ENCODE data around the gene ACOX3. TPM values are rescaled to one million over a fixed set of nuclear protein-coding genes. Genes with fewer than 3 reads are reported as not detected.

The ACOX3 gene
- total and polyA plus RNA-seq, 9 of the 15 experiments (the other 6 are each of a cell fraction or from before 2014, with no cell fraction given): 0.68 to 7.3 (median 3.7) TPM

DNA sequence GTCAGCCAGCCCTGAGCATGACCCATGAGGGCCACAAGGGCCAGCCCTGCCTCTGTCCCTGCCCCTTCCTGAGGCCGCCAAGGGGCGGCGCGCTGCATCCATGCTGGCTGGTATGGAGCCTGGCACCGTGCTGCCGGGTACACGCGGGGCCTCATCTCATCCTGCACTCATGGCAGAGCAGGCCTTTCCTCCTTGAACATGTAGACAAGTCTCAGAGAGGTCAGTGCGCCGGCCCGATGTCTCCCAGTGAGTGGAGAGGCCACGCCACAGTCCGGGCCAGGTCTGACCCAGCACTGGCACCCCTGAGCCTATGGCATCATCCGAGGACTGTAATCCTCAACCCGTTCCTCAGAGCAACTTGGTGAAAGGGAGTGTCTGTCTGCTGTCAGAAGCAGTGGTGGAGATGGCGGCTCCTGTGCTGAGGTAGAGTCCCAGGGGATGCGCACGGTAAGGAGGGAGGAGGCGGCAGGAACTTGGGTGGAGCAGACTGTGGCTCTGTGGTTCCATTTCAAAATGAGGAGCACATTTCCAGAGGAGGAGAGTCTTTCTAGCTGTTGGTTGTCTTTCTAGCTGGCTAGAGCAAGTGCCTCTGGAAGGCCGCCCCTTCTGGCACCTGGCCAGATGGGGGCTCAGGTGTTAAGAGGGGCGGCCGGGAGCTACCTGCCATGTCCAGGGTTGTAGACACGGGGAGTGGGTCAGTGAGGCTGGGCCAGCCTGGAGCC is 32.8 kb upstream of the ACOX3 start:
- Histone ChIP-seq H4K20me1 (replicated peaks; ENCODE audit: control insufficient read depth, insufficient read depth, low read length) (0 out of 2 replicates have a peak, but pooled peaks cover 3% of the 10 kb centered on the region), H3K27me3 (ENCODE audit: control insufficient read depth in 2 of 2, insufficient read depth in 2 of 2, low read length in 2 of 2) (no peaks in the 10 kb centered on the region), H3K27ac (ENCODE audit: extremely low read depth, low read depth, low read length) (no peak overlapping the region), H3K4me2 (ENCODE audit: insufficient read depth, low read length) (no peak overlapping the region), H3K79me2 (ENCODE audit: control insufficient read depth, insufficient read depth, low read length) (no peaks in the 10 kb centered on the region), H2AFZ (ENCODE audit: low read depth, low read length) (no peak overlapping the region), H3K36me3 (ENCODE audit: control insufficient read depth, insufficient read depth, low read length) (peaks cover 45% of the 10 kb centered on the region; the same call in 1 of the 3 replicates), H3K4me3 (no peak overlapping the region), H3K4me1 (replicated peaks in 1 of 2; ENCODE audit: control insufficient read depth in 2 of 2, insufficient read depth in 2 of 2, low read length in 2 of 2) (peaks cover 4 to 49% of the 10 kb centered on the region in 2 experiments; a peak in 4 of 5 replicates), H3K9me1 (ENCODE audit: control insufficient read depth, insufficient read depth, low read length) (no peaks in the 10 kb centered on the region), H3K9ac (ENCODE audit: insufficient read depth in 1 of 2, low read depth in 2 of 2, low read length in 2 of 2) (peak overlapping the region in 1 of 2 experiments; percentile 36; a peak in 2 of 4 replicates), H3K9me3 (replicated peaks; ENCODE audit: control insufficient read depth, insufficient read depth, low read depth, low read length) (no peaks in the 10 kb centered on the region)
- ATAC-seq (no peak), FAIRE-seq (no peak), DNase-seq (ENCODE audit: extremely low read depth in 1 of 4, low spot score in 3 of 4) (no peak)
- TF ChIP-seq POLR2G (IDR thresholded peaks at IDR 0.05; ENCODE audit: low read depth, low read length): 0 out of 2 replicates have a peak, but pooled peaks have one; percentile 16
- TF ChIP-seq MYBL2 (IDR thresholded peaks at IDR 0.05; ENCODE audit: low read depth): no peak
- TF ChIP-seq MYBL2 (CRISPR knock-in tag; IDR thresholded peaks at IDR 0.05; ENCODE audit: borderline replicate concordance): no peak
- TF ChIP-seq NFIX (CRISPR knock-in tag; IDR thresholded peaks at IDR 0.05; ENCODE audit: low read depth): 0 out of 2 replicates have a peak, but pooled peaks have one; percentile 12
- peak; percentile 90 for TF ChIP-seq NFIC (IDR thresholded peaks at IDR 0.05)
- TF ChIP-seq, protein P1, sequence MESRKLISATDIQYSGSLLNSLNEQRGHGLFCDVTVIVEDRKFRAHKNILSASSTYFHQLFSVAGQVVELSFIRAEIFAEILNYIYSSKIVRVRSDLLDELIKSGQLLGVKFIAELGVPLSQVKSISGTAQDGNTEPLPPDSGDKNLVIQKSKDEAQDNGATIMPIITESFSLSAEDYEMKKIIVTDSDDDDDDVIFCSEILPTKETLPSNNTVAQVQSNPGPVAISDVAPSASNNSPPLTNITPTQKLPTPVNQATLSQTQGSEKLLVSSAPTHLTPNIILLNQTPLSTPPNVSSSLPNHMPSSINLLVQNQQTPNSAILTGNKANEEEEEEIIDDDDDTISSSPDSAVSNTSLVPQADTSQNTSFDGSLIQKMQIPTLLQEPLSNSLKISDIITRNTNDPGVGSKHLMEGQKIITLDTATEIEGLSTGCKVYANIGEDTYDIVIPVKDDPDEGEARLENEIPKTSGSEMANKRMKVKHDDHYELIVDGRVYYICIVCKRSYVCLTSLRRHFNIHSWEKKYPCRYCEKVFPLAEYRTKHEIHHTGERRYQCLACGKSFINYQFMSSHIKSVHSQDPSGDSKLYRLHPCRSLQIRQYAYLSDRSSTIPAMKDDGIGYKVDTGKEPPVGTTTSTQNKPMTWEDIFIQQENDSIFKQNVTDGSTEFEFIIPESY (CRISPR knock-in tag; IDR thresholded peaks at IDR 0.05): peak; percentile 77
- 0 out of 2 replicates have a peak, but pooled peaks have one; percentile 56 for TF ChIP-seq ZNF589 (CRISPR knock-in tag; IDR thresholded peaks at IDR 0.05; ENCODE audit: low read depth)
- TF ChIP-seq, protein P2, sequence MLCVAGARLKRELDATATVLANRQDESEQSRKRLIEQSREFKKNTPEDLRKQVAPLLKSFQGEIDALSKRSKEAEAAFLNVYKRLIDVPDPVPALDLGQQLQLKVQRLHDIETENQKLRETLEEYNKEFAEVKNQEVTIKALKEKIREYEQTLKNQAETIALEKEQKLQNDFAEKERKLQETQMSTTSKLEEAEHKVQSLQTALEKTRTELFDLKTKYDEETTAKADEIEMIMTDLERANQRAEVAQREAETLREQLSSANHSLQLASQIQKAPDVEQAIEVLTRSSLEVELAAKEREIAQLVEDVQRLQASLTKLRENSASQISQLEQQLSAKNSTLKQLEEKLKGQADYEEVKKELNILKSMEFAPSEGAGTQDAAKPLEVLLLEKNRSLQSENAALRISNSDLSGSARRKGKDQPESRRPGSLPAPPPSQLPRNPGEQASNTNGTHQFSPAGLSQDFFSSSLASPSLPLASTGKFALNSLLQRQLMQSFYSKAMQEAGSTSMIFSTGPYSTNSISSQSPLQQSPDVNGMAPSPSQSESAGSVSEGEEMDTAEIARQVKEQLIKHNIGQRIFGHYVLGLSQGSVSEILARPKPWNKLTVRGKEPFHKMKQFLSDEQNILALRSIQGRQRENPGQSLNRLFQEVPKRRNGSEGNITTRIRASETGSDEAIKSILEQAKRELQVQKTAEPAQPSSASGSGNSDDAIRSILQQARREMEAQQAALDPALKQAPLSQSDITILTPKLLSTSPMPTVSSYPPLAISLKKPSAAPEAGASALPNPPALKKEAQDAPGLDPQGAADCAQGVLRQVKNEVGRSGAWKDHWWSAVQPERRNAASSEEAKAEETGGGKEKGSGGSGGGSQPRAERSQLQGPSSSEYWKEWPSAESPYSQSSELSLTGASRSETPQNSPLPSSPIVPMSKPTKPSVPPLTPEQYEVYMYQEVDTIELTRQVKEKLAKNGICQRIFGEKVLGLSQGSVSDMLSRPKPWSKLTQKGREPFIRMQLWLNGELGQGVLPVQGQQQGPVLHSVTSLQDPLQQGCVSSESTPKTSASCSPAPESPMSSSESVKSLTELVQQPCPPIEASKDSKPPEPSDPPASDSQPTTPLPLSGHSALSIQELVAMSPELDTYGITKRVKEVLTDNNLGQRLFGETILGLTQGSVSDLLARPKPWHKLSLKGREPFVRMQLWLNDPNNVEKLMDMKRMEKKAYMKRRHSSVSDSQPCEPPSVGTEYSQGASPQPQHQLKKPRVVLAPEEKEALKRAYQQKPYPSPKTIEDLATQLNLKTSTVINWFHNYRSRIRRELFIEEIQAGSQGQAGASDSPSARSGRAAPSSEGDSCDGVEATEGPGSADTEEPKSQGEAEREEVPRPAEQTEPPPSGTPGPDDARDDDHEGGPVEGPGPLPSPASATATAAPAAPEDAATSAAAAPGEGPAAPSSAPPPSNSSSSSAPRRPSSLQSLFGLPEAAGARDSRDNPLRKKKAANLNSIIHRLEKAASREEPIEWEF (CRISPR knock-in tag; IDR thresholded peaks at IDR 0.05): no peak
- no peak for TF ChIP-seq ETV1 (tag; conservative IDR thresholded peaks at IDR 0.05; ENCODE audit: low read depth)
- POLR2A ChIA-PET: interaction anchor here (1.0 to 1.5 kb wide), 4 partner anchors 13 to 140 kb away, joined by 3 to 6 read pairs (median 4); no protein-coding TSS in a partner anchor
- 96% methylated on average over 17 of the region's 23 CpGs for WGBS (ENCODE audit: insufficient coverage, low coverage, missing lambda C conversion rate)
- in situ Hi-C loops (cut with MboI): no loop called here
- CTCF ChIA-PET (ENCODE audit: low intra/inter-chr PET ratio): interaction anchor here (0.6 kb wide), 1 partner anchor 121 kb away, joined by 3 read pairs; no protein-coding TSS in a partner anchor
- no TSS peak for BruUV-seq (replicated peaks)
- intact Hi-C loops (cut with micrococcal nuclease): no loop called here

All from K562 (cell line).